GM18858 (cell line): ENCODE results near the gene GRM4.

Experiments
- ATAC-seq: cut with Tn5 transposase; IDR thresholded peaks from one replicate; pipeline ENCODE4 v1.9.1; 2021; ENCODE audit not compliant: unreplicated experiment

The GRM4 gene

DNA sequence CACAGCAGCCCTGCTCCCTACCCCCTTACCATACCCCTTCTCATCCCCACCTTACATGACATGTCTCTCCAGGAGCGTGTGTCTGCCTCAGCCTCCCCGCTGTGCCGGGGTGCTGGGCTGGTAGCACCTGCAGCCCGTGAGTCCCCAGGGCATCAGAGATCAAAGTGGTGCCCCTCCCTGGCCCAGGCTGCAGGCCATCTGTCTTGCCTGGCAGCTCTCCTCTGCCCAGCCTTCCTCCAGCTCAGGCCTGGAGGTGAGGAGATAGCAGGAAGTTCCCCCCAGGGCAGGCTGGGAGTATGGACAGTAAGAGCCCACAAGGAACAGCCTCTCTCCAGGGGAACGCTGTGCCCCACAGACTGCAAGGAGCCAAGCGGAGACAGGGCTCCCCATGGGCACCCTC, 35.3 kb downstream of the GRM4 start:
- no peak for ATAC-seq

DNA sequence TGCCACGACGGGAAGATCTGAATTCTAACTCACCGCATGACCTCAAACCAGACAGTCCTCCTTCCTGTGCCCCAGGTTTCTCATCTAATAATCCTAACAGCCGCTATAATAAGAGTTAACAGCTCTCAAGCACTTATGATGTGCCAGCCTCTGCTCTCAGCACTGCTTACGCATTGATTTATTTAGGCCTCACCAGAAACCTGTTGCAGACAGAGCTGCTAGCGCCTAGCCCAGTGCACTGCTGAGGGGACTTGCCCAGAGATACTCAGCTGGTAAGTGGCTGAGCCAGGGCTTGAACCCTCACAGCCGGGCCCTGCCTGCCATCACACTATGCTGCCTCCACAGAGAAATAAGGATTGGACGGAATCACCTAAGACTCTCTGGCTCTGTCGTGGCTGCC, 37.7 kb downstream of the GRM4 start:
- ATAC-seq: no peak

GRCh38 chr6:34106900-34107299, 39.0 kb downstream of the GRM4 start:
- ATAC-seq: no peak

DNA sequence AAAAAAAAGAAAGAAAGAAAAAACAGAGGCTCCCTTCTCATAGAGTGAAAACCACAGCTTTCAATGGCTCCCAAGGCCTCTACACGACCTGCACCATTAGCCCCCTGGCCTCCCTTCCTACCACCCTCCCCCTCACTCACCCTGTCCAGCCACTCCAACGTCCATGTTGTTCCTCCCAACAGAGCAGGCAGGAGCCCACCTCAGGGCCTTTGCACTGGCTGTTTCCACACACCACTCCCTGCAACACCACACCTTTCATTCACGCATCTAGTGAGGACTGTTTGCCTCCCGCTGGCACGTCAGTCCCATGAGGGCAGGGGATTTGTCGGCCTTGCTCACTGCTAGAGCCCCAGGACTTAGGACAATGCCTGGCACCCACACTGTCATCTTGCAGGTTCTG, 39.5 kb downstream of the GRM4 start:
- no peak for ATAC-seq

DNA sequence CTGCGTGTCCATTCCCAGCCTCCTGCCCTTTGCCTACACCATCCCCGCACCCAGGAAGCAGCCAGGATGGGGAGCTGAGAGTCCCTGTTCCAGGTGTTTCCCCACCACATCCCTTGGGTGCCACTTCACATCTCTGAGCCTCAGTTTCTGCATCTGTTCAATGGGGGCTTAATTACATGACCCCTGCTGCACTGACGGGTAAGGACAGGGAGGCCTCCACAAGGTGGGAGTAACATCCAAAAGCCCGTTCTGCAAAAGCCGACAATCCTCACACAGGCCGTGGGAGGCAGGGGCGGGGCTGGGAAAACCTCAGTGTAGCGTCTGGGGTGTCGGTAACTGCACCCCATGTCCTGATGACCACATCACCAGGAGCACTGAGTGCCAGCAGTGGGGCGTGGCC, 41.3 kb downstream of the GRM4 start:
- ATAC-seq: no peak

DNA sequence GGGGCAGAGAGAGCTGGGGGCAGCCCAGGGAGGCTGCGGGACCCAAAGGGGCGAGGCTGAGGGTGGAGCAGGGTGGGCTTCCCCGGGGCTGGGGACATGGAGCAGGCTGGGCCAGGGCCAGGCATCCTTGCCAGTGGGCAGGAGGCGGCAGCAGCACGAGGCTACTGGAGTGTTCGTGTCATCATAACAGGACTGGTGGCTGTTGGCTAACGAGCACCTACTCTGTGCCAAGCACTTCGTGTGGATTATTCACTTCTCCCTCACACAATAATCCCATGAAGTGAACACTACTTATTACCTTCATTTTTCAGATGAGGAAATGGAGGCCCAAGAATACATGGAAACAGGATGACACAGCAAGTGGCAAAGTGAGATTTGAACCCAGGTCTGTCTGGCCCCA, 41.7 kb downstream of the GRM4 start:
- no peak for ATAC-seq

GRCh38 chr6:34103321-34103720, 42.6 kb downstream of the GRM4 start:
- no peak for ATAC-seq

DNA sequence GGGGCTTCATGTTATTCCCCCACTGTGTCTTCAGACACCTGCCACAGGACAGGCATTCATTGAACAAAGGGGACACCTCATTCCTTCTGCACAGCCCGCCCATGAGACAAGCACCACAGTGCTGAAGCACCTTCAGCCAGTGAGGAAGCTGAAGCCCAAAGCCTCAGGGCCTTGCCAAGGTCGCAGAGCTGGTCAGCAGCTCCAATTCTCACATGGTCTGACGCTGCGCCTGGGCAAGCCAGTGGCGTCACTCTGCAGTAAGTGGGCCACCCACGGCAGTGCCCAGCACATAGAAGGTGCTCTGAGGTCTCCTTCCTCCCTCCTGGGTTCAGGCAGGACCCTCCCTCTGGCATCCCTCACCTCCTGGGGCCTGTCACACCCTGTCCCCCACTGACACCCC, 43.2 kb downstream of the GRM4 start:
- no peak for ATAC-seq

- no peak for ATAC-seq
Measured at GRCh38 chr6:34102099-34102656, 43.7 kb downstream of the GRM4 start.

DNA sequence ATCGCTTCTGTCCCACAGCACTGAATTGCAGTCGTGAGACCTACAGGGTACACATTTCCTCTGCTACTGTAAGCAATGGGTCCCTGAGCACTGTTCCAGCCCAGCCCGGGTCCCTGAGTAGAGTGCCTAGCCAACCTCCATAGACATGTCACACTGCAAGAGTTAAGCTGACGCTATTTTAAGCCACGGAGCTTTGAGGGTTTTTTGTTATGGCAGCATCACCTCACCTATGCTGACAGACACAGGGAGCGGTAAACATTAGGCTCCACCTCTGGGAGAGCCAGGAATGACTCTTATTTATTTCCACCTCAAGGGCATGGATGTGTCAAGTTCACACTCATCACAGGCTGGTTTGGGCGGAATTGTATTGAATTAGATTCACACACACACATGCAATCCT, 45.1 kb downstream of the GRM4 start:
- no peak for ATAC-seq

DNA sequence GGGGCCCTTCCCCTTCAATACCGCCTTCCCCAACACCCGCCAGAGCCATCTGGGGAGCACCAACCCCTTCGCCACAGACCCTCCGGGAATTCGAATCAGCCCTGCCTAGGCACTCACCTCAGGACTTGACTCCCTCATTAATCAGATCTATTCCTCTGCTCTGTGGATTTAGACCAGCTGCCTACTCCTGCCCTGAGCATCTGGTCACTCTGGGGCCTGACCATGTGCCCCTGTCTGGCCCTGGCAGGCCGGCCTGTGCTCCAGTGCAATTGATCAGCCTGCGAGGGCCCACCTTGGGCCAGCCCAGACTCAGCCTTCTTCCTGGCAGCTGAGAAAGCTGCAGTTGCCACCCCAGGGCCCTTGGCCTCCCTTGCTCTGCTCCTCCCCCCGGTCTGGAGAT, 46.0 kb downstream of the GRM4 start:
- no peak for ATAC-seq

DNA sequence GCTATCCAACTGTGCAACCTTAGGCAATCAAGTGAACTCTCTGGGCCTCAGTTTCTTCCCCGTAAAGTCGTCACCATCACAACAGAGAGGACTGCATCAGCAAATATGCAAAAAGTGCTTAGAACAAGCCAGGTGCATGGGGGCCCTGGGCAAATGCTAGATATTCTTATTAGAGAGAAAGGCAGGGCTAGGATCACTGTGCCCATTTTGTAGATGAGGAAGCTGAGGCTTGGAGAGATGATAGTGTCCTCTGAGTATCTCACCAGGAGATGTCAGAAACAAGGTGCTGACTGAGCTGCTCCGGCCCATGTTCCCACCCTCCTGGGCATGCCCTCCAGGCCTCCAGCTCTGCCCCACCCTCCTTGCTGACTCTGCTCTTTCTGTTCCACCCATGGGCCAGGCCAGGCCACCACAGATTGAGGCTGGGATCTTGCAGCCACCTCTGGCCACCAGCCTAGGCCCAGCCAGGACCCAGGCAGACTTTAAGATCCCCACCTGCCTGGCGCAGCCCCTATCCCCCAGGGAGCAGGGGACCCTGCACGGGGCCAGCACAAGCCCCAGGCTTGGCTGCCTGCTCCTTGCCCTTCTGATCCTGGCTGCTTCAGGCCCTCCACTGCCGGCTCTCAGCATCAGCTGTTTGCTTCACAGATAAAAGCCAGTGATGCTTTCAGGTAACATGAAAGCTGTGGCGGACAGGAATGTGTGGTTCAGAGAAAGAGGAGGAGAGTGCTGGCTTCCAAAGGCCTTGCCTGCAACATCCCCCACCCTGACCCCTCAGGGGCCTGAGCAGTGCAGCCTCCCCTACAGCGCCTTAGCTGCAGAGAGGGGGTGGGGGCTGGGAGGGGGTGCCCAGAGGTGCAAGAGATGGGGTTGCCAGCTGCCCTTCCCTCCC, 47.6 kb downstream of the GRM4 start:
- no peak for ATAC-seq

- no peak for ATAC-seq
Measured at GRCh38 chr6:34096814-34097213, 49.1 kb downstream of the GRM4 start.

DNA sequence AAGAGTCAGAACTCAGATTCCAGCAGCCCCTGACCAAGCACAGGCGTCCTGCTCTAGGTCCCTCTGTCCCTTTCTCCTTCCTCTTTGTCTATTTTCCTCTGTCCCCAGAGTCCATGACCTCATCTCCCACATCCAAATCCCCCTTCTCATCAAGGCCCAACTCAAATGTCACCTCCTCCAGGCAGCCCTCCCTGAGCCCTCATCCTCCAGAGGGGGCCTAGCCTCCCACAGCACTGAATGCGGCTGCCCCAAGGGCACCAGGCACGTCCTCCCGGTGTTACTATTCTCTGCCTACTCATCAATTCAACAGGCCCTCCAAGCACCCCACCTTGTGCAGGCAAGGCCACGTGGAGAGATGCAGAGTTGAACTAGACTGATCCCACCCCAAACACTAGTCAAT, 49.7 kb downstream of the GRM4 start:
- ATAC-seq: no peak

GRCh38 chr6:34095741-34096140, 50.1 kb downstream of the GRM4 start:
- ATAC-seq: no peak

DNA sequence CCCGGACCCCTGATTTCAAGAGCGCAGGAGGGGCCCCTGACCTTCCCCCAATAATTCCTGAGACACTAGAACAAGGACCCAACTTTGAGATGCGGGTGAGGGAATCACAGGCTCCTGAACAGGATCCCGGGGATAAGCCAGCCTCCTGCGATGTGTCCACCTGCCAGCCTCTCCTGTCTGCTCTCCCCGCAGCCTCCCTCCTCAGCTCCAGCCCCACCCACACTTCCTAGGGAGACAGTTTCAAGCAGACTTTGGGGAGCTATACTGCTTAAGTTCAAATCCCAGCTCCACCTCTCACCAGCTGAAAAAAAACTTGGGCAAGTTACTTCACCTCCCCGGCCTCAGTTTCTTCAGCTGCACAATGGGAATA, 50.8 kb downstream of the GRM4 start:
- no peak for ATAC-seq

DNA sequence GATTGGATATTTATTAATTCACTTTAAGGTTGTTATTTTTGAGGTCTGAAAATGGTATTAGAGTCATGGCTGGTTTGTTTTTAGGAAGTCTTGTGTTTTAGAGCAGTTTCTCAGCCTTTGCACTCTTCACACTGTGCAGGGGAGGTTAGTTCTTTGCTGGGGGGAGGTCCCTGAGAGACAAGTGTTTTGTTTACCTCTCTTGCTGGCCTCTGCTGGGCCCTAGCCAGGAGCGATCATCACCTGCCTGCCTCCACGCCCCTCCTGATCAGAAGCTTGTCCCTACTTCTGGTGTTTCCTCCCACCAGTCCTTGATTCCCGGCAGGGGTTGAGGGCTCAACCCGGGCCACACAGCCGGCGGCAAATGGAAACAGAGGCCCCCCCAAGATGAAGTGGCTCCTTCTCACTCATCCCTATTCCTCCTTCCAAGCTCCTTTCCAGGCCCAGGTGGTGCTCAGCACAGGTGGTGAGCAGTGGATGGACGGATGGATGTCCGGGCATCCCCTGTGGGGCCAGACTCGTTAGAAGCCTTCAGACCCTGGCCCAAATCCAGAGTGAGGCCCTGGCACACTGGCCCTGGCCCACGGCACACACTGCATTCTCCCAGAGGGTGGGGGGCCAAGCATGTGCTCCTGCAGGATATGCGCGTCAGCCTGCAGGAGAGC, 51.3 kb downstream of the GRM4 start:
- ATAC-seq: no peak

DNA sequence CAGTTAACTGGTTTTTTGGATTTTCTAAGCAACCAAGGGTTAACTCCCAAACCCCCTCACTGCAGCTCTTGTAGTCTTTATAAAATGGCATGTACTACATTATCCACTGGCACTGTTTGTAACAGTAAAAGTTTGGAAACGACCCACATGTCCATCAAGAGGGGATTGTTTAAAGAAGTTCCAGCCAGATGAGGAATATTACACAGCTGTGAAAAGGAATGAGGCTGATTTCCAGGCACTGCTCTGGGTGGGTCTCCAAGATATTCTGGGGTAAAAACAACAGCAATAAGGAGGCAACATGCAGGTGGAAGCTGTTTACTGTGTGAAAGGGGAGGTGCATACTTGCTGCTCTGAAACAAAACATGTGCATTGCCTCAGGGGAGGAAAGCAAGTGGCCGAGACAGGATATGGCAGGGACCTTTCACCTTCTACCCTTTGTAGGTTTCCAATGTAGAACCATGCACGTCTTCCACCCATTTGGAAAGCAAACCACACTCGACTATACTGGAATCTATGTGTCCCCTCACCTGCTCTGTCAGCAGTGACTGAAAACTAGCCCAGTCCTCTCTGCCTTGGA, 51.9 kb downstream of the GRM4 start:
- ATAC-seq: no peak

- no peak for ATAC-seq
Measured at GRCh38 chr6:34093206-34093605, 52.7 kb downstream of the GRM4 start.

- ATAC-seq: no peak
Measured at GRCh38 chr6:34092631-34093030, 53.3 kb downstream of the GRM4 start.

DNA sequence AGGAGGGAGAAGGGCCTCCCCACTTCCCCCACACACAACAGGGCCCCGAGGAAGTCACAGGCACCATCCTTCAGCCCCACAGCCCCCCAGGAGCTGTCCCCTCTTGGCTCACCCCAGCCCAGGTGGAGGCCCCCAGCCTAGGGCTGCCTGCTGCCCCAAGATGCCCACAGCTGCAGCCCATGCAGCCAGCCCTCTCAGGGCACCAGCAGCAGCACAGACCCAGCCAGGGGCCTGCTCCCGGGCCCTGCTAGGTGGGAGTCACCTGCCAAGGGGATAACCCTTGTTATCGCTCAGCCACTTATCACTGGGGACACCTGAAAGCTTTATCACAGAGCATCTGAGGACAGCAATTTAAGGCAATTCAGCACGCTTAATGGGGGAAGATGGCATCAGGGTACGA, 55.0 kb downstream of the GRM4 start:
- ATAC-seq: no peak

- ATAC-seq: no peak
Measured at GRCh38 chr6:34090529-34090928, 55.4 kb downstream of the GRM4 start.
